Trophoblast cell (in vitro differentiated cells and primary cell): ENCODE results near the gene RTN4RL1.

Source experiments
- DNase-seq, 2 donors: peaks; one replicate each; pipeline ENCODE4 v3.0.0-alpha.2; 2016
- H2AFZ ChIP-seq: 2 replicates; pipeline ENCODE4 v1.6.1; 2013; ENCODE audit warnings: low read length, moderate library complexity, mild to moderate bottlenecking; ENCODE audit not compliant: insufficient read depth, poor library complexity
- H2AK5ac ChIP-seq: 2 replicates; pipeline ENCODE4 v1.6.1; 2013; ENCODE audit warnings: mild to moderate bottlenecking, low read length
- H2BK120ac ChIP-seq: 2 replicates; pipeline ENCODE4 v1.6.1; 2013; ENCODE audit warnings: low read length, mild to moderate bottlenecking, moderate library complexity; ENCODE audit not compliant: insufficient read depth, poor library complexity
- H2BK12ac ChIP-seq: 2 replicates; pipeline ENCODE4 v1.6.1; 2013; ENCODE audit warnings: mild to moderate bottlenecking, low read length, moderate library complexity
- H2BK5ac ChIP-seq: 2 replicates; pipeline ENCODE4 v1.6.1; 2013; ENCODE audit warnings: low read length, low read depth, moderate library complexity, mild to moderate bottlenecking; ENCODE audit not compliant: poor library complexity
- H3K14ac ChIP-seq: 2 replicates; pipeline ENCODE4 v1.6.1; 2013; ENCODE audit warnings: mild to moderate bottlenecking, low read length
- H3K18ac ChIP-seq: 2 replicates; pipeline ENCODE4 v1.6.1; 2013; ENCODE audit warnings: mild to moderate bottlenecking, low read length
- H3K23ac ChIP-seq: 2 replicates; pipeline ENCODE4 v1.6.1; 2013; ENCODE audit warnings: low read length
- H3K27ac ChIP-seq: 2 replicates; pipeline ENCODE4 v1.5.1; 2013; ENCODE audit warnings: low read depth, mild to moderate bottlenecking, inconsistent platforms, low read length, moderate library complexity
- H3K27me3 ChIP-seq: 2 replicates; pipeline ENCODE4 v1.6.1; 2013; ENCODE audit warnings: inconsistent platforms, mild to moderate bottlenecking, low read length, moderate library complexity; ENCODE audit not compliant: insufficient read depth
- H3K36me3 ChIP-seq, 2 experiments: 1 replicate in 1 of 2; 2 replicates in 1 of 2; pipeline ENCODE4 v1.6.1; 2013; ENCODE audit warnings: low read length in 2 of 2, mild to moderate bottlenecking in 2 of 2, moderate library complexity in 1 of 2; ENCODE audit not compliant: insufficient read depth in 2 of 2, control insufficient read depth in 1 of 2
- H3K4ac ChIP-seq: 2 replicates; pipeline ENCODE4 v1.6.1; 2013; ENCODE audit warnings: low read depth, mild to moderate bottlenecking, low read length, moderate library complexity
- H3K4me1 ChIP-seq, 2 experiments: 1 replicate in 1 of 2; 2 replicates in 1 of 2; pipeline ENCODE4 v1.6.1; 2013; ENCODE audit warnings: low read length in 2 of 2, mild to moderate bottlenecking in 2 of 2, moderate library complexity in 1 of 2; ENCODE audit not compliant: insufficient read depth in 2 of 2, control insufficient read depth in 1 of 2
- H3K4me2 ChIP-seq: 2 replicates; pipeline ENCODE4 v1.6.1; 2013; ENCODE audit warnings: inconsistent platforms, mild to moderate bottlenecking, low read length, moderate library complexity
- H3K4me3 ChIP-seq: 2 replicates; pipeline ENCODE4 v1.5.1; 2013; ENCODE audit warnings: mild to moderate bottlenecking, low read depth, low read length, inconsistent platforms
- H3K79me1 ChIP-seq: one replicate; pipeline ENCODE4 v1.6.1; 2013; ENCODE audit warnings: low read length
- H3K79me2 ChIP-seq: 2 replicates; pipeline ENCODE4 v1.6.1; 2013; ENCODE audit warnings: low read length, mild to moderate bottlenecking; ENCODE audit not compliant: control insufficient read depth, insufficient read depth, poor library complexity
- H3K9ac ChIP-seq: 2 replicates; pipeline ENCODE4 v1.6.1; 2013; ENCODE audit warnings: mild to moderate bottlenecking, low read length
- H3K9me3 ChIP-seq: 2 replicates; pipeline ENCODE4 v1.6.1; 2013; ENCODE audit warnings: low read depth, mild to moderate bottlenecking, control low read depth, inconsistent platforms, low read length; ENCODE audit not compliant: insufficient read depth
- H4K12ac ChIP-seq: 2 replicates; pipeline ENCODE4 v1.6.1; 2013; ENCODE audit warnings: low read depth, mild to moderate bottlenecking, low read length, moderate library complexity
- H4K8ac ChIP-seq: 2 replicates; pipeline ENCODE4 v1.6.1; 2013; ENCODE audit warnings: low read depth, mild to moderate bottlenecking, low read length, moderate library complexity
- H4K91ac ChIP-seq: one replicate; pipeline ENCODE4 v1.6.1; 2013; ENCODE audit warnings: low read depth, mild to moderate bottlenecking, low read length, moderate library complexity
- WGBS: extraction: QIAGEN DNeasy Blood & Tissue Kit; methylation state at CpG from one replicate; pipeline ENCODE4 v1.1.7; 2013; ENCODE audit warnings: missing lambda C conversion rate; ENCODE audit not compliant: insufficient read length, insufficient coverage; ENCODE audit errors: extremely low coverage; 5-methylcytosine and 5-hydroxymethylcytosine counted together

RTN4RL1 gene

DNA sequence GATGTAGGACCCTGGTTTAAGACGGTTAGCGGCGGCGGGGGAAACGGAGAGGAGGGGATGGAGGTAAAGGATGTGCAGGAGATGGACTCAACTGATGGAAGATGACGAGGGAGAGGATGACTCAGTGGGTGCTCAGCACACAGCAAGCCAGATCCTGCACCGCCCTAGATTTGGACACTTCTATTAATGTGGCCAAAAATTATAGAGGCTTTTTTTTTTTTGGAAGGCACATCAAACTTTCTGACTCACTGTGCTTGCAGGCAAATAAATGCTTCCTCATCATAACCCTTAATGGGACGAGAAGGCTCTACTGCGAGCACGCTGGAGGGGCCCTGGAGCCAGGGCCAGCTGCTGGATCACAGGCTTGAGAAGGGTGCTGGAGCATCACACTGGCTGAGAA is 36.0 kb downstream of the RTN4RL1 start:
- no peak overlapping the region for H3K9ac ChIP-seq
- no peak for DNase-seq
- no peak overlapping the region for H3K4me3 ChIP-seq
- H3K27me3 ChIP-seq: no peaks in the 10 kb centered on the region
- no peak overlapping the region for H2AFZ ChIP-seq
- no peaks in the 10 kb centered on the region for H3K79me2 ChIP-seq
- H3K9me3 ChIP-seq: no peaks in the 10 kb centered on the region
- no peak overlapping the region for H2BK5ac ChIP-seq
- H3K14ac ChIP-seq: no peak overlapping the region
- H2BK120ac ChIP-seq: no peak overlapping the region
- H4K12ac ChIP-seq: no peak overlapping the region
- no peaks in the 10 kb centered on the region for H3K4me1 ChIP-seq
- H2AK5ac ChIP-seq: no peak overlapping the region
- no peak overlapping the region for H3K4ac ChIP-seq
- no peak overlapping the region for H3K4me2 ChIP-seq
- no peak overlapping the region for H4K8ac ChIP-seq
- no CpG with 5 or more reads among the region's 10 CpGs for WGBS
- no peaks in the 10 kb centered on the region for H3K79me1 ChIP-seq
- no peak overlapping the region for H4K91ac ChIP-seq
- no peak overlapping the region for H3K18ac ChIP-seq
- H2BK12ac ChIP-seq: no peak overlapping the region
- no peaks in the 10 kb centered on the region for H3K36me3 ChIP-seq
- no peak overlapping the region for H3K23ac ChIP-seq
- H3K27ac ChIP-seq: no peak overlapping the region

DNA sequence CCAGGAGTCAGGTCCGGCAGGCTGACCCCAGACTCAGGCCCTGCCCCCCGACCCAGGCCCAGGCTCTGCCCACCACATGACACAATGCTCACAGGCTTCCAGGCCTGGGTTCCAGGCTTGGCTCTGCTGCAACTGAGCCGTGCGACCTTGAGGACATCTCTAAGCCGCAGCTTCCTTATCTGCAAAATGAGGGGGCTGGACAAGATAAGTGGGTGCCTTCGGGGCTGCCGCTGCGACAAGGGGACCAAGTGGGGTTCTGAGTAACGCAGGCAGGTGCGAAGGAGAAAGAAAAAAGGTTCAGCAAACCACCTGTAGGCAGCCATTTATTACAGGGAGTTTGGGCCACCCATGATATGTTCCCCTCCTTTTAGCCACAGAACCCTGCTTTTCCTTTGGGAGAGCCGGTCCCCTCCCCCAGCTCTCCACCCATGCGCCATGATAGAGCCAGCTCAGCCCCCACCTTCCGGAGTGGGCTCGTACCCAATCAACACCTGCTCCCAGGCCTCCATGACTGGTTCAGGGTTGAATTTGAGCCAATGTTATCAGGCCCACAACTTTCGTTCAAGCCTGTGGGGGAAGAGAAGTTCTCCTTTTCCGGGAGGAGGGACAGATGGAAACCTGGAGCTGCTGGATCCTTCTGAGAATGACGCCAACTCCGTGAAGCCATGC is 38.2 kb downstream of the RTN4RL1 start:
- Histone ChIP-seq H3K79me1 (no peaks in the 10 kb centered on the region), H3K14ac (no peak overlapping the region)

DNA sequence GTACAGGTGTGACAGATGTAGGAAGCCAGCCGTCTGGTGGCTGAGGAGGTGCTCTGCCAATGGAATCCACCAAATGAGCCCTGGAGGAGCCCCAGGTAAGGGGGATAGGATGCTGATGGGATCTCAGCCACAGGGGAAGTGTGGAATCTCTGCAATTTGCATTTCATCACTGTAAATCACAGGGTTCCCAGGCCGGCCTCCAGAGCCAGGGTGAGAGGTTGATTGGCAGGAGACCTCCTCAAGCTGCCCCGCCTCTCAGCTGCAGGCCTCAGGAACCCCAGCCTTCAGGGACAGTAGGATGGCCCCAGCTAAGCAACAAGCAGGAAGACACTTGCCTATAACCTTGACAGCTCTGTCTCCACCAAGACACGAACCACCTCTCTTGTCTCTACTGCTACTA is 39.4 kb downstream of the RTN4RL1 start:
- Histone ChIP-seq H2BK120ac (no peak overlapping the region), H4K91ac (no peak overlapping the region), H3K27ac (no peak overlapping the region), H3K27me3 (no peaks in the 10 kb centered on the region), H3K79me2 (no peaks in the 10 kb centered on the region), H3K4me3 (no peak overlapping the region), H2AK5ac (no peak overlapping the region), H3K14ac (no peak overlapping the region), H2AFZ (no peak overlapping the region), H3K4me2 (no peak overlapping the region), H3K18ac (no peak overlapping the region), H3K9me3 (no peaks in the 10 kb centered on the region), H3K36me3 (no peaks in the 10 kb centered on the region), H4K8ac (no peak overlapping the region), H3K9ac (no peak overlapping the region), H3K23ac (no peak overlapping the region), H2BK12ac (no peak overlapping the region), H3K4me1 (no peaks in the 10 kb centered on the region), H2BK5ac (no peak overlapping the region), H3K79me1 (no peaks in the 10 kb centered on the region), H4K12ac (no peak overlapping the region), H3K4ac (no peak overlapping the region)
- DNase-seq: no peak
- WGBS: no CpG with 5 or more reads among the region's 4 CpGs

More for the DNA sequence above, 38.2 kb downstream of the RTN4RL1 start:
- Histone ChIP-seq H3K36me3 (no peaks in the 10 kb centered on the region), H2AFZ (no peak overlapping the region), H3K4me3 (no peak overlapping the region), H3K23ac (no peak overlapping the region), H2BK120ac (no peak overlapping the region), H2BK5ac (no peak overlapping the region), H3K4me2 (no peak overlapping the region), H4K8ac (no peak overlapping the region), H4K91ac (no peak overlapping the region), H3K18ac (no peak overlapping the region), H3K27me3 (no peaks in the 10 kb centered on the region), H3K79me2 (no peaks in the 10 kb centered on the region), H3K4ac (no peak overlapping the region), H3K4me1 (no peaks in the 10 kb centered on the region), H2AK5ac (no peak overlapping the region), H3K27ac (no peak overlapping the region), H2BK12ac (no peak overlapping the region), H3K9ac (no peak overlapping the region), H3K9me3 (no peaks in the 10 kb centered on the region), H4K12ac (no peak overlapping the region)
- WGBS: no CpG with 5 or more reads among the region's 18 CpGs
- DNase-seq: no peak

DNA sequence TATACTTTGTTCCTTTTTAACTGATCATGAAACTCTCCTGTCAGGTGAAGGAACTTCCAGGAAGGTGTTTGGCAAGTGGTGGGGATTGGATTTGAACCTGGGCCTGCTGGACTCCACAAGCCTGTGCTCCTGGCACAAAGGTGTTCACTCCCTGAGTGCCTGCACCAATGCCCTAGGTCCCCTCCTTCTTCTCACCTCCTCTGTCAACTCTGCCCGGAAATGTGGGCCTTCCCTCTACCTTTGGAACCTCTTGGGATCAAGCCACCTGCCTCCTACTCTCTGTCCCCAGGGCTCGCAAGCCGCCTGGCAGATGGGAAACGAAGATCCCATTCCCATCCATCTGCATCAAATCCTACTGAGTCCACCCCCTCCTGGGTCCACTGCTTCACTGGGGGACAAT is 40.0 kb downstream of the RTN4RL1 start:
- Histone ChIP-seq H3K18ac (no peak overlapping the region), H2AFZ (no peak overlapping the region), H3K9ac (no peak overlapping the region), H3K14ac (no peak overlapping the region), H3K4me1 (no peaks in the 10 kb centered on the region), H2BK12ac (no peak overlapping the region), H3K79me1 (no peaks in the 10 kb centered on the region), H2AK5ac (no peak overlapping the region), H3K79me2 (no peaks in the 10 kb centered on the region), H2BK120ac (no peak overlapping the region), H4K8ac (no peak overlapping the region), H3K36me3 (no peaks in the 10 kb centered on the region), H3K4me2 (no peak overlapping the region), H3K27me3 (no peaks in the 10 kb centered on the region), H3K27ac (no peak overlapping the region), H2BK5ac (no peak overlapping the region), H3K23ac (no peak overlapping the region), H3K4ac (no peak overlapping the region), H3K9me3 (no peaks in the 10 kb centered on the region), H4K91ac (no peak overlapping the region), H3K4me3 (no peak overlapping the region), H4K12ac (no peak overlapping the region)
- WGBS: no CpG with 5 or more reads among the region's 4 CpGs
- no peak for DNase-seq
